ENCODE results near the gene ELMO1.

DNA sequence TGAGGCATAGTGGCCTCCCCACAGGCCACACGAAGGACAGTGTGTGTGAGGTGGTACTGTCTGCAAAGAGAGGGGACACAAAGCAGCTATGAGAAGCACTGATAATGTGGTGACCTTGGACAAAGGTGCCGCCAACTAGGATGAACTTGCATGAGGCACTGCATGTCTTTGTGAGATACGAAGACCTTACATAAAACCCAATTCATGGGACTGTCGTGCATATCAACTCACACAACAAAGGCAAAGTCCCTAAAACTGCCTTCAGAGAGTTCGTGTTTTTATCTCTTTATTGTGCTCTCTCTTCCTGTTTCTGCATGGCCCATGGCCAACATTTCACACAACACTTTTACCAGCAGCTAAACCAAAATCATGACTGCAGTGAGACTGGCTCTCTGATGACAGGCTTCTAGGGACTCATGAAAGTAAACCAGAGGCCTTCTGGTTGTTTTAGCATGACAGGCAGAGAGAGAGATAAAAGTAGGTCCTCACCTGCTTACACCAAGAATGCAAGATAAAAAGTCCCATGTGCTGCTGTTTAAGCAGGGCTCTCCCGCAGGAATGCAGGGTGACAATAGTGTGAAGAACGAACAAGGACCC lies 347.8 kb downstream of the ELMO1 start:
- TF ChIP-seq, protein P1, sequence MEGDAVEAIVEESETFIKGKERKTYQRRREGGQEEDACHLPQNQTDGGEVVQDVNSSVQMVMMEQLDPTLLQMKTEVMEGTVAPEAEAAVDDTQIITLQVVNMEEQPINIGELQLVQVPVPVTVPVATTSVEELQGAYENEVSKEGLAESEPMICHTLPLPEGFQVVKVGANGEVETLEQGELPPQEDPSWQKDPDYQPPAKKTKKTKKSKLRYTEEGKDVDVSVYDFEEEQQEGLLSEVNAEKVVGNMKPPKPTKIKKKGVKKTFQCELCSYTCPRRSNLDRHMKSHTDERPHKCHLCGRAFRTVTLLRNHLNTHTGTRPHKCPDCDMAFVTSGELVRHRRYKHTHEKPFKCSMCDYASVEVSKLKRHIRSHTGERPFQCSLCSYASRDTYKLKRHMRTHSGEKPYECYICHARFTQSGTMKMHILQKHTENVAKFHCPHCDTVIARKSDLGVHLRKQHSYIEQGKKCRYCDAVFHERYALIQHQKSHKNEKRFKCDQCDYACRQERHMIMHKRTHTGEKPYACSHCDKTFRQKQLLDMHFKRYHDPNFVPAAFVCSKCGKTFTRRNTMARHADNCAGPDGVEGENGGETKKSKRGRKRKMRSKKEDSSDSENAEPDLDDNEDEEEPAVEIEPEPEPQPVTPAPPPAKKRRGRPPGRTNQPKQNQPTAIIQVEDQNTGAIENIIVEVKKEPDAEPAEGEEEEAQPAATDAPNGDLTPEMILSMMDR (IDR thresholded peaks at IDR 0.05) = no peak
- TF ChIP-seq POLR2A (IDR thresholded peaks at IDR 0.05) (no peak), POLR2AphosphoS5 (IDR thresholded peaks at IDR 0.05) (no peak), EP300 (IDR thresholded peaks at IDR 0.05) (no peak)
